OCI-LY7 (cell line): ENCODE results near the gene GSC2. TPM values are rescaled to one million over a fixed set of nuclear protein-coding genes. Genes with fewer than 3 reads are reported as not detected.

ENCODE experiments used
- Bru-seq: library from RNA; stranded (reverse); fragments of 400-500 nt; gene quantifications from one replicate; lab custom pipeline; 2021; lab: Mats Ljungman, UMichigan
- BruChase-seq, 2 experiments: library from RNA; stranded (reverse); fragments of 400-500 nt; gene quantifications; one replicate each; lab custom pipeline; 2021; lab: Mats Ljungman, UMichigan
- BruUV-seq: library from RNA; stranded (reverse); fragments of 400-500 nt; replicated peaks from 2 replicates; lab custom pipeline; 2021; lab: Mats Ljungman, UMichigan
- CTCF ChIA-PET: fragments of 300-600 bp; sonication (Branson Sonifier 250); formaldehyde crosslinking; loops from one replicate; lab custom pipeline; 2022; ENCODE audit warnings: antibody characterized with exemption; ENCODE audit not compliant: unreplicated experiment; lab: Charles Lee
- POLR2A ChIA-PET: fragments of 300-600 bp; sonication (Branson Sonifier 250); formaldehyde crosslinking; loops from one replicate; lab custom pipeline; 2022; ENCODE audit warnings: antibody characterized with exemption; lab: Charles Lee
- DNase-seq: peaks from one replicate; pipeline ENCODE4 v3.0.0-alpha.2; 2015; ENCODE audit warnings: low spot score
- H2AFZ ChIP-seq: fragments of 200-600 bp; sonication (generic), shearing (Covaris generic); 2 replicates; pipeline ENCODE4 v1.6.1; 2014; ENCODE audit warnings: mild to moderate bottlenecking, antibody characterized with exemption, low read length, moderate library complexity
- H3K27ac ChIP-seq: fragments of 200-600 bp; sonication (generic); 2 replicates; pipeline ENCODE4 v1.5.1; 2014; ENCODE audit warnings: mixed run types, low read depth, mild to moderate bottlenecking, moderate library complexity, low read length, inconsistent platforms; ENCODE audit not compliant: poor library complexity, severe bottlenecking
- H3K36me3 ChIP-seq: fragments of 200-600 bp; sonication (generic); 2 replicates; pipeline ENCODE4 v1.6.1; 2014; ENCODE audit warnings: mild to moderate bottlenecking, antibody characterized with exemption, low read length, moderate library complexity, mixed read lengths; ENCODE audit not compliant: insufficient read depth
- H3K4me1 ChIP-seq: fragments of 200-600 bp; sonication (generic); 2 replicates; pipeline ENCODE4 v1.5.1; 2014; ENCODE audit warnings: mild to moderate bottlenecking, low read length; ENCODE audit not compliant: insufficient read depth, poor library complexity, severe bottlenecking
- H3K4me2 ChIP-seq: fragments of 200-600 bp; sonication (generic); 2 replicates; pipeline ENCODE4 v1.6.1; 2014; ENCODE audit warnings: mild to moderate bottlenecking, low read length
- H3K4me3 ChIP-seq: fragments of 200-600 bp; sonication (generic); 2 replicates; pipeline ENCODE4 v1.5.1; 2014; ENCODE audit warnings: mild to moderate bottlenecking, low read depth, low read length; ENCODE audit not compliant: poor library complexity, severe bottlenecking
- H3K79me2 ChIP-seq: fragments of 200-600 bp; sonication (generic); 2 replicates; pipeline ENCODE4 v1.6.1; 2016; ENCODE audit warnings: low read depth, mild to moderate bottlenecking, low read length, moderate library complexity, mixed read lengths; ENCODE audit not compliant: insufficient read depth
- H3K9me2 ChIP-seq: fragments of 200-600 bp; sonication (generic); 2 replicates; pipeline ENCODE4 v1.6.1; 2016; ENCODE audit warnings: mild to moderate bottlenecking, low read length, mixed read lengths; ENCODE audit not compliant: insufficient read depth
- H3K9me3 ChIP-seq: fragments of 200-600 bp; sonication (generic); 2 replicates; pipeline ENCODE4 v1.6.1; 2014; ENCODE audit warnings: mild to moderate bottlenecking, mixed run types, low read length, mixed read lengths
- H4K20me1 ChIP-seq: fragments of 200-600 bp; sonication (generic); 2 replicates; pipeline ENCODE4 v1.6.1; 2014; ENCODE audit warnings: mild to moderate bottlenecking, antibody characterized with exemption, low read length, moderate library complexity, mixed read lengths; ENCODE audit not compliant: insufficient read depth
- CTCF ChIP-seq: fragments of 200-600 bp; sonication (generic); conservative IDR thresholded peaks from 2 replicates; pipeline ENCODE4 v1.5.1; 2014; ENCODE audit warnings: mild to moderate bottlenecking, antibody characterized with exemption, low read length, moderate library complexity, mixed read lengths
- EZH2phosphoT487 ChIP-seq: fragments of 200-600 bp; sonication (generic); IDR thresholded peaks from 2 replicates; pipeline ENCODE4 v1.6.1; 2018; ENCODE audit warnings: low read depth, borderline replicate concordance, mild to moderate bottlenecking, mixed run types, antibody characterized with exemption, low read length, moderate library complexity, mixed read lengths
- intact Hi-C: fragments of 100-400 bp; cut with micrococcal nuclease; formaldehyde crosslinking; loops from one replicate; pipeline ENCODE4 v1.10.0; 2022; ENCODE audit not compliant: unreplicated experiment
- long read RNA-seq: library from polyadenylated mRNA; stranded (forward); transcript quantifications from one replicate; pipeline ENCODE4 v2.0.0, GENCODE V29; 2022
- total RNA-seq, 2 experiments: library from RNA; depleted of rRNA in 1 of 2; stranded (reverse); fragments of >200 nt in 1 of 2; shearing (Covaris generic) in 1 of 2; gene quantifications; 2 replicates each; pipeline ENCODE4 v1.2.3, GENCODE V29; 2014 to 2022

The GSC2 gene
- not detected in 2 replicates for total RNA-seq (2014; rRNA removed; shearing (Covaris generic))
- not detected in 2 replicates for total RNA-seq (2022)
- not detected for Bru-seq, nascent RNA
- not detected for BruChase-seq, experiment 1, labeled RNA remaining after a 6-hour chase
- not detected for BruChase-seq, experiment 2, labeled RNA remaining after a 2-hour chase
- long read RNA-seq: 0 reads

- POLR2A ChIA-PET: no interaction called here
- intact Hi-C loops: loop anchor here (10.0 kb wide), 1 partner anchor 285 kb away; the partner anchor contains the start of genes HIRA and MRPL40
- no peak within 1 kb of the TSS for H3K4me2 ChIP-seq
Observed at GRCh38 chr22:19149991-19150390, at the start of gene GSC2. TSS of gene GSC2 (minus strand) at chr22:19150292. CDS start at chr22:19150283, 9 bp downstream.

GRCh38 chr22:19199479-19199878, 49.4 kb upstream of the GSC2 start:
- ChIA-PET POLR2A (no interaction called here), CTCF (no interaction called here)

More at GRCh38 chr22:19149991-19150390, at the start of gene GSC2:
- DNase-seq: no peak
- no peak within 1 kb of the TSS for H3K27ac ChIP-seq
- no peaks in the 10 kb centered on the region for H4K20me1 ChIP-seq
- H3K9me3 ChIP-seq: no peaks in the 10 kb centered on the region
- H3K4me3 ChIP-seq: no peak within 1 kb of the TSS
- no peaks in the 10 kb centered on the region for H3K79me2 ChIP-seq
- H3K36me3 ChIP-seq: no peaks in the 10 kb centered on the region
- no TSS peak for BruUV-seq
- H3K4me1 ChIP-seq: no peaks in the 10 kb centered on the region
- no peaks in the 10 kb centered on the region for H3K9me2 ChIP-seq
- TF ChIP-seq CTCF (no peak), EZH2phosphoT487 (no peak)
- CTCF ChIA-PET: no interaction called here
- no peak within 1 kb of the TSS for H2AFZ ChIP-seq

More at GRCh38 chr22:19199479-19199878, 49.4 kb upstream of the GSC2 start:
- BruUV-seq: no TSS peak
- no peaks in the 10 kb centered on the region for H3K36me3 ChIP-seq
- TF ChIP-seq CTCF (no peak), EZH2phosphoT487 (no peak)
- intact Hi-C loops: no loop called here
- H3K4me2 ChIP-seq: no peak overlapping the region
- no peak overlapping the region for H2AFZ ChIP-seq
- H4K20me1 ChIP-seq: no peaks in the 10 kb centered on the region
- no peak for DNase-seq
- no peaks in the 10 kb centered on the region for H3K79me2 ChIP-seq
- no peak overlapping the region for H3K4me3 ChIP-seq
- peaks cover 9% of the 10 kb centered on the region for H3K4me1 ChIP-seq
- no peaks in the 10 kb centered on the region for H3K9me3 ChIP-seq
- H3K9me2 ChIP-seq: no peaks in the 10 kb centered on the region
- H3K27ac ChIP-seq: no peak overlapping the region
